Measurements from ENCODE around the gene ALDH1A2.

Gene ALDH1A2

DNA sequence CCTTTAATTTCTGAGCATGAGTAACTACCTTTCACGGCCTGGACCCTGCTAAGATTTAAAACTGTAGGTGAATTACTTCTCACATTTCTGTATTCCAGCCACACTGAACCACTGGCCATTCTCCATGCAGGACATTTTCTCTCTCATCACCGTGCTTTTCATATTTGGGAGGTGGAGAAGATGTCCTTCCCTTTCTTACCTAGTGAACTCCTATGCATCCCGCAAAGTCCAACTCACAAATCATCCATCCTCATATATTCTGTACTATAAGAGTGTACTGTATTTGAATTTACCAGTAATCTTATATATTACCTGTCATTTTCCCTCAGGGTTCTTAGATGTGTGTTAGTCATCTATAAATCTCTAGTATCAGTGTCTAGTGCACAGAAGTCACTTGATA, 139.9 kb downstream of the ALDH1A2 start:
- TF ChIP-seq REPIN1 (tag by site-specific recombination; IDR thresholded peaks at IDR 0.05; ENCODE audit: low read depth) = no peak
- TF ChIP-seq ZBTB7A (tag by site-specific recombination; IDR thresholded peaks at IDR 0.05; ENCODE audit: low read depth) = no peak
- no peak for TF ChIP-seq HOXA7 (CRISPR knock-in tag; IDR thresholded peaks at IDR 0.05; ENCODE audit: borderline replicate concordance)
- TF ChIP-seq, protein P1, sequence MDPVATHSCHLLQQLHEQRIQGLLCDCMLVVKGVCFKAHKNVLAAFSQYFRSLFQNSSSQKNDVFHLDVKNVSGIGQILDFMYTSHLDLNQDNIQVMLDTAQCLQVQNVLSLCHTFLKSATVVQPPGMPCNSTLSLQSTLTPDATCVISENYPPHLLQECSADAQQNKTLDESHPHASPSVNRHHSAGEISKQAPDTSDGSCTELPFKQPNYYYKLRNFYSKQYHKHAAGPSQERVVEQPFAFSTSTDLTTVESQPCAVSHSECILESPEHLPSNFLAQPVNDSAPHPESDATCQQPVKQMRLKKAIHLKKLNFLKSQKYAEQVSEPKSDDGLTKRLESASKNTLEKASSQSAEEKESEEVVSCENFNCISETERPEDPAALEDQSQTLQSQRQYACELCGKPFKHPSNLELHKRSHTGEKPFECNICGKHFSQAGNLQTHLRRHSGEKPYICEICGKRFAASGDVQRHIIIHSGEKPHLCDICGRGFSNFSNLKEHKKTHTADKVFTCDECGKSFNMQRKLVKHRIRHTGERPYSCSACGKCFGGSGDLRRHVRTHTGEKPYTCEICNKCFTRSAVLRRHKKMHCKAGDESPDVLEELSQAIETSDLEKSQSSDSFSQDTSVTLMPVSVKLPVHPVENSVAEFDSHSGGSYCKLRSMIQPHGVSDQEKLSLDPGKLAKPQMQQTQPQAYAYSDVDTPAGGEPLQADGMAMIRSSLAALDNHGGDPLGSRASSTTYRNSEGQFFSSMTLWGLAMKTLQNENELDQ (tag by site-specific recombination; IDR thresholded peaks at IDR 0.05; ENCODE audit: low read depth) = no peak
- TF ChIP-seq, protein P2, sequence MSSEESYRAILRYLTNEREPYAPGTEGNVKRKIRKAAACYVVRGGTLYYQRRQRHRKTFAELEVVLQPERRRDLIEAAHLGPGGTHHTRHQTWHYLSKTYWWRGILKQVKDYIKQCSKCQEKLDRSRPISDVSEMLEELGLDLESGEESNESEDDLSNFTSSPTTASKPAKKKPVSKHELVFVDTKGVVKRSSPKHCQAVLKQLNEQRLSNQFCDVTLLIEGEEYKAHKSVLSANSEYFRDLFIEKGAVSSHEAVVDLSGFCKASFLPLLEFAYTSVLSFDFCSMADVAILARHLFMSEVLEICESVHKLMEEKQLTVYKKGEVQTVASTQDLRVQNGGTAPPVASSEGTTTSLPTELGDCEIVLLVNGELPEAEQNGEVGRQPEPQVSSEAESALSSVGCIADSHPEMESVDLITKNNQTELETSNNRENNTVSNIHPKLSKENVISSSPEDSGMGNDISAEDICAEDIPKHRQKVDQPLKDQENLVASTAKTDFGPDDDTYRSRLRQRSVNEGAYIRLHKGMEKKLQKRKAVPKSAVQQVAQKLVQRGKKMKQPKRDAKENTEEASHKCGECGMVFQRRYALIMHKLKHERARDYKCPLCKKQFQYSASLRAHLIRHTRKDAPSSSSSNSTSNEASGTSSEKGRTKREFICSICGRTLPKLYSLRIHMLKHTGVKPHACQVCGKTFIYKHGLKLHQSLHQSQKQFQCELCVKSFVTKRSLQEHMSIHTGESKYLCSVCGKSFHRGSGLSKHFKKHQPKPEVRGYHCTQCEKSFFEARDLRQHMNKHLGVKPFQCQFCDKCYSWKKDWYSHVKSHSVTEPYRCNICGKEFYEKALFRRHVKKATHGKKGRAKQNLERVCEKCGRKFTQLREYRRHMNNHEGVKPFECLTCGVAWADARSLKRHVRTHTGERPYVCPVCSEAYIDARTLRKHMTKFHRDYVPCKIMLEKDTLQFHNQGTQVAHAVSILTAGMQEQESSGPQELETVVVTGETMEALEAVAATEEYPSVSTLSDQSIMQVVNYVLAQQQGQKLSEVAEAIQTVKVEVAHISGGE (tag by site-specific recombination; conservative IDR thresholded peaks at IDR 0.05; ENCODE audit: low read depth) = no peak
- peak; percentile 69; the same call in 1 of the 2 replicates for TF ChIP-seq ZFP3 (tag by site-specific recombination; IDR thresholded peaks at IDR 0.05; ENCODE audit: low read depth)
- H3K27ac ChIP-seq (ENCODE audit: extremely low read depth, low read depth, low read length) = no peak overlapping the region
- no peaks in the 10 kb centered on the region for H3K9me3 ChIP-seq (ENCODE audit: control insufficient read depth, insufficient read depth, low read depth, low read length)
- ChIA-PET POLR2A (no interaction called here), CTCF (no interaction called here)
- no peak overlapping the region for H3K4me3 ChIP-seq (ENCODE audit: low read depth, low read length)
- H3K36me3 ChIP-seq (ENCODE audit: control insufficient read depth in 2 of 2, insufficient read depth in 1 of 2, low read length in 2 of 2) = no peaks in the 10 kb centered on the region
- no peaks in the 10 kb centered on the region for H3K4me1 ChIP-seq (ENCODE audit: control insufficient read depth, insufficient read depth, low read length)

DNA sequence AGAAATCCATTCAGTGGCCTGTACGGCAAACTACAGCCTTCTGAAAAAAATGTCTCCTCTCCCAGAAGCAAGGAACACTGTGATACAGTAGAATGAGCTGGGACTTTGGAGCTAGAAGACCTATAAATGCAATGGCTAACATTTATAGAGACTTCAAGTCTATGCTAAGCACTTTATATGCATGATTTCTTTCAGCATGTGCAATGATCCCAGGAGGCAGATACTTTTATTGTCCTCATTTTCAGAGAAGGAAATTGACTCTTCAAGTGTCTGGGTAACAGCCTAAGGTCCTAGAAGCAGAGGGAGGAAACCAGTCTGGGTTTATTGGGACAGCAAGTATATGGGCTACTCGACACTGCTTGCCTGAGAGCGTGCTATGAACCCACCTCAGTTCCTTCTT, 140.9 kb downstream of the ALDH1A2 start:
- H3K9me3 ChIP-seq (ENCODE audit: control insufficient read depth, insufficient read depth, low read depth, low read length) = no peaks in the 10 kb centered on the region
- H3K27ac ChIP-seq (ENCODE audit: extremely low read depth, low read depth, low read length) = no peak overlapping the region
- no peaks in the 10 kb centered on the region for H3K36me3 ChIP-seq (ENCODE audit: control insufficient read depth in 2 of 2, insufficient read depth in 1 of 2, low read length in 2 of 2)
- H3K4me1 ChIP-seq (ENCODE audit: control insufficient read depth, insufficient read depth, low read length) = no peaks in the 10 kb centered on the region
- no peak overlapping the region for H3K4me3 ChIP-seq (ENCODE audit: low read depth, low read length)
- ChIA-PET CTCF (no interaction called here), POLR2A (no interaction called here)
- TF ChIP-seq, protein P3, sequence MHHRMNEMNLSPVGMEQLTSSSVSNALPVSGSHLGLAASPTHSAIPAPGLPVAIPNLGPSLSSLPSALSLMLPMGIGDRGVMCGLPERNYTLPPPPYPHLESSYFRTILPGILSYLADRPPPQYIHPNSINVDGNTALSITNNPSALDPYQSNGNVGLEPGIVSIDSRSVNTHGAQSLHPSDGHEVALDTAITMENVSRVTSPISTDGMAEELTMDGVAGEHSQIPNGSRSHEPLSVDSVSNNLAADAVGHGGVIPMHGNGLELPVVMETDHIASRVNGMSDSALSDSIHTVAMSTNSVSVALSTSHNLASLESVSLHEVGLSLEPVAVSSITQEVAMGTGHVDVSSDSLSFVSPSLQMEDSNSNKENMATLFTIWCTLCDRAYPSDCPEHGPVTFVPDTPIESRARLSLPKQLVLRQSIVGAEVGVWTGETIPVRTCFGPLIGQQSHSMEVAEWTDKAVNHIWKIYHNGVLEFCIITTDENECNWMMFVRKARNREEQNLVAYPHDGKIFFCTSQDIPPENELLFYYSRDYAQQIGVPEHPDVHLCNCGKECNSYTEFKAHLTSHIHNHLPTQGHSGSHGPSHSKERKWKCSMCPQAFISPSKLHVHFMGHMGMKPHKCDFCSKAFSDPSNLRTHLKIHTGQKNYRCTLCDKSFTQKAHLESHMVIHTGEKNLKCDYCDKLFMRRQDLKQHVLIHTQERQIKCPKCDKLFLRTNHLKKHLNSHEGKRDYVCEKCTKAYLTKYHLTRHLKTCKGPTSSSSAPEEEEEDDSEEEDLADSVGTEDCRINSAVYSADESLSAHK (tag by site-specific recombination; IDR thresholded peaks at IDR 0.05) = peak; percentile 58; the same call in 1 of the 2 replicates
- TF ChIP-seq ZNF350 (tag by site-specific recombination; IDR thresholded peaks at IDR 0.05) = no peak
- peak; percentile 27; the same call in 1 of the 2 replicates for TF ChIP-seq ZNF341 (tag by site-specific recombination; IDR thresholded peaks at IDR 0.05; ENCODE audit: low read depth)

DNA sequence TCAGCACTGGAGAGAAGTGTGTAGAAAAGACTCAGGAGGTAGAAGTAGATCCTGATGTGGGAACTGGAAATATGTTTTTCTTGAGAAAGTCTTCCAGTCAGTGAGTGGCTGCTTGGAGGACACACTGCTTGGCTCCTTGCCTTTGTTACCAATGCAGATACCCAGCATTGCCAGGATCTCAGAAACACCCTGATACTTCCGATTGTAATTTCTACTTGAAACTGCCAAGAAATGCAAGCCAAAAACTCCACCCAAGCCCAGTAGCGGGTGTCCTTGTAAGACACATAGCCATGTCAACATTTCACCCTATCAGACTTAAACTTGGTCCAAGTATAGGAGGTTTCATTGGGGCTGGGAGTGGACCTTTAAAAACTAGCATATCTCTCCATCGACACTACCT, 141.8 kb downstream of the ALDH1A2 start:
- Histone ChIP-seq H3K27ac (ENCODE audit: extremely low read depth, low read depth, low read length) (no peak overlapping the region), H3K9me3 (ENCODE audit: control insufficient read depth, insufficient read depth, low read depth, low read length) (no peaks in the 10 kb centered on the region), H3K4me1 (ENCODE audit: control insufficient read depth, insufficient read depth, low read length) (no peaks in the 10 kb centered on the region), H3K4me3 (ENCODE audit: low read depth, low read length) (no peak overlapping the region), H3K36me3 (ENCODE audit: control insufficient read depth in 2 of 2, insufficient read depth in 1 of 2, low read length in 2 of 2) (no peaks in the 10 kb centered on the region)
- ChIA-PET CTCF (no interaction called here), POLR2A (no interaction called here)
- no peak for TF ChIP-seq ZNF621 (tag by site-specific recombination; IDR thresholded peaks at IDR 0.05)
- TF ChIP-seq ZNF473 (tag by site-specific recombination; IDR thresholded peaks at IDR 0.05) = no peak
- TF ChIP-seq YY2 (tag by site-specific recombination; IDR thresholded peaks at IDR 0.05) = no peak
- TF ChIP-seq ZNF239 (tag by site-specific recombination; IDR thresholded peaks at IDR 0.05) = no peak
- TF ChIP-seq ZNF404 (tag by site-specific recombination; IDR thresholded peaks at IDR 0.05) = no peak
- TF ChIP-seq, protein P4, sequence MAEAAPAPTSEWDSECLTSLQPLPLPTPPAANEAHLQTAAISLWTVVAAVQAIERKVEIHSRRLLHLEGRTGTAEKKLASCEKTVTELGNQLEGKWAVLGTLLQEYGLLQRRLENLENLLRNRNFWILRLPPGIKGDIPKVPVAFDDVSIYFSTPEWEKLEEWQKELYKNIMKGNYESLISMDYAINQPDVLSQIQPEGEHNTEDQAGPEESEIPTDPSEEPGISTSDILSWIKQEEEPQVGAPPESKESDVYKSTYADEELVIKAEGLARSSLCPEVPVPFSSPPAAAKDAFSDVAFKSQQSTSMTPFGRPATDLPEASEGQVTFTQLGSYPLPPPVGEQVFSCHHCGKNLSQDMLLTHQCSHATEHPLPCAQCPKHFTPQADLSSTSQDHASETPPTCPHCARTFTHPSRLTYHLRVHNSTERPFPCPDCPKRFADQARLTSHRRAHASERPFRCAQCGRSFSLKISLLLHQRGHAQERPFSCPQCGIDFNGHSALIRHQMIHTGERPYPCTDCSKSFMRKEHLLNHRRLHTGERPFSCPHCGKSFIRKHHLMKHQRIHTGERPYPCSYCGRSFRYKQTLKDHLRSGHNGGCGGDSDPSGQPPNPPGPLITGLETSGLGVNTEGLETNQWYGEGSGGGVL (tag by site-specific recombination; IDR thresholded peaks at IDR 0.05) = no peak
- TF ChIP-seq, protein P5, sequence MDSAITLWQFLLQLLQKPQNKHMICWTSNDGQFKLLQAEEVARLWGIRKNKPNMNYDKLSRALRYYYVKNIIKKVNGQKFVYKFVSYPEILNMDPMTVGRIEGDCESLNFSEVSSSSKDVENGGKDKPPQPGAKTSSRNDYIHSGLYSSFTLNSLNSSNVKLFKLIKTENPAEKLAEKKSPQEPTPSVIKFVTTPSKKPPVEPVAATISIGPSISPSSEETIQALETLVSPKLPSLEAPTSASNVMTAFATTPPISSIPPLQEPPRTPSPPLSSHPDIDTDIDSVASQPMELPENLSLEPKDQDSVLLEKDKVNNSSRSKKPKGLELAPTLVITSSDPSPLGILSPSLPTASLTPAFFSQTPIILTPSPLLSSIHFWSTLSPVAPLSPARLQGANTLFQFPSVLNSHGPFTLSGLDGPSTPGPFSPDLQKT (IDR thresholded peaks at IDR 0.05; ENCODE audit: borderline replicate concordance, low read depth, low read length) = no peak
- TF ChIP-seq ZNF138 (tag by site-specific recombination; IDR thresholded peaks at IDR 0.05; ENCODE audit: borderline replicate concordance) = no peak
- no peak for TF ChIP-seq ZNF221 (tag by site-specific recombination; IDR thresholded peaks at IDR 0.05; ENCODE audit: borderline replicate concordance)
- no peak for TF ChIP-seq ZNF510 (tag by site-specific recombination; IDR thresholded peaks at IDR 0.05; ENCODE audit: insufficient replicate concordance)
- no peak for TF ChIP-seq TRIM28 (IDR thresholded peaks at IDR 0.05; ENCODE audit: borderline replicate concordance, low read length)
- TF ChIP-seq ZSCAN16 (tag by site-specific recombination; IDR thresholded peaks at IDR 0.05) = no peak
